PC-3 (cell line): ENCODE measurements around the gene MBOAT7.

ENCODE experiments used
- CTCF ChIP-seq: fragments of 300-600 bp; sonication (generic); conservative IDR thresholded peaks from 2 replicates; pipeline ENCODE4 v1.5.1; 2017; ENCODE audit warnings: antibody characterized with exemption, low read depth, mild to moderate bottlenecking, low read length
- EZH2 ChIP-seq: fragments of 300-600 bp; sonication (generic); IDR thresholded peaks from one replicate; pipeline ENCODE4 v1.6.1; 2017; ENCODE audit warnings: antibody characterized with exemption, mild to moderate bottlenecking, low read length; ENCODE audit not compliant: unreplicated experiment
- EZH2phosphoT487 ChIP-seq: fragments of 300-600 bp; sonication (generic); IDR thresholded peaks from 2 replicates; pipeline ENCODE4 v1.6.1; 2018; ENCODE audit warnings: mild to moderate bottlenecking, antibody characterized with exemption, low read length, borderline replicate concordance

- TF ChIP-seq CTCF = no peak
- no peak for TF ChIP-seq EZH2
- no peak for TF ChIP-seq EZH2phosphoT487
These were observed 7.7 kb upstream of the MBOAT7 start for GRCh38 chr19:54197121-54197520.
